ENCODE measurements around the gene PPP1R36. TPM values are rescaled to one million over a fixed set of nuclear protein-coding genes. Genes with fewer than 3 reads are reported as not detected.
"Not testable (repeated sequence)": the region's sequence is repeated elsewhere in the genome, so short reads cannot be mapped to it uniquely, and the experiment has no call there.

Gene PPP1R36
- total and polyA plus RNA-seq, 10 donors: 0.26 to 1.1 (median 0.42) TPM; not detected in 2

DNA sequence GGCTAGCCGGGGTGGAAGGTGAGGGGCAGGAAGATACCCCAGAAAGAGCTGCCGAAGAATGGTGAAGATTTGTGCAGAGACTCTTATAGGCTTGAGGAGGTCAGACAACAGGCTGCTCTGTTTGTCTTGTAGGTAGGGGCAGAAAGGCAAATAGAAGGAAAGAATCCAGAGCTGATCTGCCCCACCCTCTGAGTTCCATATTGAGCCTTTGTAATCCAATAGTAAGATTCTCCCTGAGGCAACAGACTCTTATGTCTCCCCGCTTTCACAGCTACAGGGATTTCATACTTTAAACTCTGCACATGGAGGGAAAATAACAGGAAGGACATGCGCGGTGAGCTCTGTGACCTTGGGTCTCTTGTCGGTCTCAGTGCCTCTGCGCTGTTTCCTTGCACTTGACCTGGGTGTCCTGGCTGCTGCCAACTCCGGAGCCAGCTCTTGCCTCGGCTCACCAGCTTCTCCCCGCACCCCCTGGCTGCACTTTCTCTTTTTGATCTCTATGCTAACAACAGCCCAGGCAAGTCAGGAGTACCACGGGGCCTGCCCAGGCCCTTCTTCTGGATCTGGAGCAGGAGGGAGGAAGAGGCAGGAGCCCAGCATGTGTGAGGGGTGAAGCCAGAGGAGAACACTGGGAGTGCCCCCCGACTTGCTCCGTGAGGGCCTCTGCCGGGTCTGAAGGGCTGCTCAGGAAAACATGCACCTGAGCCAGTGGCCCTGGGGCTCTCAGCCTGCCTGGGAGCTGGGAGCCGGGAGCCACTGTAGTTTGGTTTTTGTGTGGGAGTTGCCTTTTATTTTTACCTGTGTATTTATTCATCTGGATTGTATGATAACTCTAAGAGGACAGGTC lies 75.8 kb downstream of the PPP1R36 start:
- peak overlapping the region in 1 of 8 donors; percentile 9 for H3K4me3 ChIP-seq

DNA sequence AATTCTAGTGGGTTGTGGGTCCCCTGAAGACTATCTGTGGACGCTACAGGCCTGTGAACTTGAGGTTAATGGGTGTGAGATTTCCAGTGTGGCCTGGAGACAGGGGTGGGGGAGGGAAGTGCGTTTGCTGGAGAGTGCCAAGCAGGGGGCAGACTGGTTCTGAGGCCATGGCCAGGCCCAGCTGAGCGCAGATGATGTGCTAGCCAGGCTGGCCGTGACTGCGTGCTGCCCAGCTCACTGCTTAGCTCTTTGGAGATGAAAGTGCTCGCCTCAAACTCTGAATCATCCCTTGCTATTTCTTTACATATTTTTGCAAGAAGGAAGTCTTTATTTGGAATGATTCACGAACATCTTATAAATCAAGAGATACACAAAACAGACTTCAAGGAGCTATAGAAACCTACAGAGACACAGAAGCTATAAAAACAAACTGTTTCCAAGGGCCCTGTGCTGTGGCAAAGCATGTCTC lies 79.2 kb downstream of the PPP1R36 start:
- intact Hi-C loops (cut with DNase I; ENCODE audit: low total_unique reads): loop anchor here (10.0 kb wide), 1 partner anchor 84 kb away; the partner anchor contains the start of genes HSPA2 and PPP1R36
- H3K4me3 ChIP-seq: no peak overlapping the region
- H3K4me1 ChIP-seq: peaks cover 0 to 25% (median 9%) of the 10 kb centered on the region in 6 donors
- no peaks in the 10 kb centered on the region for H3K36me3 ChIP-seq
- peak overlapping the region in 2 of 8 donors; percentile 21 to 28 for H3K27ac ChIP-seq
- H3K9me3 ChIP-seq: no peaks in the 10 kb centered on the region
- no peaks in the 10 kb centered on the region for H3K27me3 ChIP-seq (replicated peaks in 1 of 7)
- 52 to 70% (median 60%) methylated on average over 7 of the region's 7 CpGs for WGBS, 5 donors
- TF ChIP-seq POLR2A (IDR thresholded peaks at IDR 0.05): no peak
- TF ChIP-seq, protein P1, sequence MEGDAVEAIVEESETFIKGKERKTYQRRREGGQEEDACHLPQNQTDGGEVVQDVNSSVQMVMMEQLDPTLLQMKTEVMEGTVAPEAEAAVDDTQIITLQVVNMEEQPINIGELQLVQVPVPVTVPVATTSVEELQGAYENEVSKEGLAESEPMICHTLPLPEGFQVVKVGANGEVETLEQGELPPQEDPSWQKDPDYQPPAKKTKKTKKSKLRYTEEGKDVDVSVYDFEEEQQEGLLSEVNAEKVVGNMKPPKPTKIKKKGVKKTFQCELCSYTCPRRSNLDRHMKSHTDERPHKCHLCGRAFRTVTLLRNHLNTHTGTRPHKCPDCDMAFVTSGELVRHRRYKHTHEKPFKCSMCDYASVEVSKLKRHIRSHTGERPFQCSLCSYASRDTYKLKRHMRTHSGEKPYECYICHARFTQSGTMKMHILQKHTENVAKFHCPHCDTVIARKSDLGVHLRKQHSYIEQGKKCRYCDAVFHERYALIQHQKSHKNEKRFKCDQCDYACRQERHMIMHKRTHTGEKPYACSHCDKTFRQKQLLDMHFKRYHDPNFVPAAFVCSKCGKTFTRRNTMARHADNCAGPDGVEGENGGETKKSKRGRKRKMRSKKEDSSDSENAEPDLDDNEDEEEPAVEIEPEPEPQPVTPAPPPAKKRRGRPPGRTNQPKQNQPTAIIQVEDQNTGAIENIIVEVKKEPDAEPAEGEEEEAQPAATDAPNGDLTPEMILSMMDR (IDR thresholded peaks at IDR 0.05 in 8 of 11, conservative IDR thresholded peaks at IDR 0.05 in 3 of 11): no peak
- peak in 2 of 3 donors; percentile 24 to 30 for TF ChIP-seq POLR2AphosphoS5 (IDR thresholded peaks at IDR 0.05)
- no peak for DNase-seq

More for the DNA sequence above, 75.8 kb downstream of the PPP1R36 start:
- Histone ChIP-seq H3K27me3 (replicated peaks in 1 of 7) (no peaks in the 10 kb centered on the region), H3K36me3 (no peaks in the 10 kb centered on the region), H3K4me1 (peaks cover 0 to 18% (median 6%) of the 10 kb centered on the region in 6 donors), H3K27ac (peak overlapping the region in 2 of 8 donors; percentile 27 to 35), H3K9me3 (no peaks in the 10 kb centered on the region)
- intact Hi-C loops (cut with DNase I; ENCODE audit: low total_unique reads): loop anchor here (10.0 kb wide), 1 partner anchor 81 kb away; the partner anchor contains the start of genes HSPA2 and PPP1R36
- TF ChIP-seq, protein P1 (IDR thresholded peaks at IDR 0.05 in 8 of 11, conservative IDR thresholded peaks at IDR 0.05 in 3 of 11): no peak
- TF ChIP-seq POLR2AphosphoS5 (IDR thresholded peaks at IDR 0.05): peak in 2 of 3 donors; percentile 53 to 65
- TF ChIP-seq POLR2A (IDR thresholded peaks at IDR 0.05): no peak
- 56 to 84% (median 77%) methylated on average over 15 of the region's 15 CpGs for WGBS, 5 donors
- DNase-seq: no peak

- 87 to 100% (median 100%) methylated on average over 1 of the region's 1 CpG for WGBS, 5 donors
- intact Hi-C loops (cut with DNase I; ENCODE audit: low total_unique reads): no loop called here
- TF ChIP-seq, protein P1 (IDR thresholded peaks at IDR 0.05 in 8 of 11, conservative IDR thresholded peaks at IDR 0.05 in 3 of 11): no peak
- TF ChIP-seq POLR2AphosphoS5 (IDR thresholded peaks at IDR 0.05): no peak
- no peak for TF ChIP-seq POLR2A (IDR thresholded peaks at IDR 0.05)
- no peak overlapping the region for H3K27ac ChIP-seq
- H3K27me3 ChIP-seq (replicated peaks in 1 of 7): no peaks in the 10 kb centered on the region
- no peak overlapping the region for H3K4me3 ChIP-seq
- no peaks in the 10 kb centered on the region for H3K36me3 ChIP-seq
- H3K9me3 ChIP-seq: no peaks in the 10 kb centered on the region
- DNase-seq: no peak
- peaks cover 0 to 17% (median 5%) of the 10 kb centered on the region in 6 donors for H3K4me1 ChIP-seq
Observed at GRCh38 chr14:64630778-64631177, 81.0 kb downstream of the PPP1R36 start.

DNA sequence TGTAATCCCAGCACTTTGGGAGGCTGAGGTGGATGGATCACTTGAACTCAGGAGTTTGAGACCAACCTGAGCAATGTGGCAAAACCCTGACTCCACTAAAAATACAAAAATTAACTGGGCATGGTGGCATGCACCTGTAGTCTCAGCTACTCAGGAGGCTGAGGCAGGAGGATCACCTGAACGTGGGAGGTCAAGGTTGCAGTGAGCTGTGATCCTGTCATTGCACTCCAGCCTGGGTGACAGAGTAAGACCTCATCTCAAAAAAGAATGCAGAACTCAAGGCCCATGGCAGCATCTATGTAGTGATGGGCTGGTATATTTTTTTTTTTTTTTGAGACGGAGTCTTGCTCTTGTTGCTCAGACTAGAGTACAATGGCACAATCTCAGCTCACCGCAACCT lies 81.5 kb downstream of the PPP1R36 start:
- DNase-seq; H3K36me3 ChIP-seq; H3K4me3 ChIP-seq; H3K9me3 ChIP-seq; intact Hi-C loops (cut with DNase I; ENCODE audit: low total_unique reads); H3K27ac ChIP-seq; H3K27me3 ChIP-seq (replicated peaks in 1 of 7): not testable (repeated sequence)
- peaks cover 0 to 16% (median 4%) of the 10 kb centered on the region in 6 donors for H3K4me1 ChIP-seq
- 92 to 97% (median 96%) methylated on average over 3 of the region's 3 CpGs for WGBS, 5 donors
